Measurements from ENCODE around the gene USP40. TPM values are rescaled to one million over a fixed set of nuclear protein-coding genes. Genes with fewer than 3 reads are reported as not detected.

Gene USP40
- total and polyA plus RNA-seq, 2 experiments from 2014 or later, result 20.4 to 25.9 TPM

GRCh38 chr2:233451950-233452349 lies 114.6 kb downstream of the USP40 start:
- TF ChIP-seq, protein P1, sequence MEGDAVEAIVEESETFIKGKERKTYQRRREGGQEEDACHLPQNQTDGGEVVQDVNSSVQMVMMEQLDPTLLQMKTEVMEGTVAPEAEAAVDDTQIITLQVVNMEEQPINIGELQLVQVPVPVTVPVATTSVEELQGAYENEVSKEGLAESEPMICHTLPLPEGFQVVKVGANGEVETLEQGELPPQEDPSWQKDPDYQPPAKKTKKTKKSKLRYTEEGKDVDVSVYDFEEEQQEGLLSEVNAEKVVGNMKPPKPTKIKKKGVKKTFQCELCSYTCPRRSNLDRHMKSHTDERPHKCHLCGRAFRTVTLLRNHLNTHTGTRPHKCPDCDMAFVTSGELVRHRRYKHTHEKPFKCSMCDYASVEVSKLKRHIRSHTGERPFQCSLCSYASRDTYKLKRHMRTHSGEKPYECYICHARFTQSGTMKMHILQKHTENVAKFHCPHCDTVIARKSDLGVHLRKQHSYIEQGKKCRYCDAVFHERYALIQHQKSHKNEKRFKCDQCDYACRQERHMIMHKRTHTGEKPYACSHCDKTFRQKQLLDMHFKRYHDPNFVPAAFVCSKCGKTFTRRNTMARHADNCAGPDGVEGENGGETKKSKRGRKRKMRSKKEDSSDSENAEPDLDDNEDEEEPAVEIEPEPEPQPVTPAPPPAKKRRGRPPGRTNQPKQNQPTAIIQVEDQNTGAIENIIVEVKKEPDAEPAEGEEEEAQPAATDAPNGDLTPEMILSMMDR (IDR thresholded peaks at IDR 0.05; ENCODE audit: poor library complexity), result no peak
- no peak overlapping the region for H3K4me2 ChIP-seq

DNA sequence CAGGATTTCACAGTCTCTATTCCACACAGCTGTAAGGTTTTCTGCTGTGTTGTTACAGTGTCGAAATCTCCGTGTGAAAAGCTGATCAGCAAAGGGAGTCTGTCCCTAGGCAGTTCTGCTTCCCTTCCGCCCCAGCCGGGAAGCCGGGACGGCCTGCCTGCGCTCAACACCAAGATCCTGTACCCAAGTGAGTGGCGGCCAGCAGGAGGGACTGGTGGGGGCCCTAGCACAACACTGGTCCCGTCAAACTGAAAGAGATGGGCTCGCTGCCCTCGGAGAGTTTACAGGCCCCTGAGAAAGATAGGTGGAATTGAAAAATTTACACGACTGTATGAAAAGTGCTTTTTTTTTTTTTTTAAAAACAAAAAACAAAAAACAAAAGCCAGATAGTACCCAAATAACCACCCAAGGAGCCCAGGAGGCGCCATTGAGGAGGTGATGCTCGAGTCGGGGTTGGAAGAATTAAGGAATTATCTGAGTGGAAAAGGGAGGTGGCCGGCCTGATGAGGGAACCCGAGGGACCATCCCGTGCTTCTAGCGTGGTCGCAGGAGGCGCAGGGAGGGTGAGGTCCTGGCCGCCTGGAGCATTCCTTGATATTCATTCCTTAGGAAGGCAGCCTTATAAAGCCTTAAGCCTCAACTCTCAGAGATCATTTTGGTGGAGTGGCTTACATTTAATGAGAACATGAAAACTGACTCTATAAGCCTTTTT lies 115.6 kb downstream of the USP40 start:
- no peaks in the 10 kb centered on the region for H3K4me1 ChIP-seq (ENCODE audit: insufficient read depth)
- H3K36me3 ChIP-seq (replicated peaks; ENCODE audit: insufficient read depth, low read depth), result no peaks in the 10 kb centered on the region
- WGBS (ENCODE audit: low lambda C conversion rate, missing lambda C conversion rate), result 95% methylated on average over 22 of the region's 22 CpGs

More at GRCh38 chr2:233451950-233452349, 114.6 kb downstream of the USP40 start:
- Histone ChIP-seq H4K20me1 (ENCODE audit: insufficient read depth, poor library complexity, severe bottlenecking) (no peaks in the 10 kb centered on the region), H3K79me2 (no peaks in the 10 kb centered on the region), H3K36me3 (replicated peaks; ENCODE audit: insufficient read depth, low read depth) (no peaks in the 10 kb centered on the region), H3K4me3 (no peak overlapping the region), H2AFZ (no peak overlapping the region), H3K4me1 (ENCODE audit: insufficient read depth) (no peaks in the 10 kb centered on the region), H3K9me3 (ENCODE audit: low read depth) (no peaks in the 10 kb centered on the region), H3K9me2 (replicated peaks; ENCODE audit: insufficient read depth) (no peaks in the 10 kb centered on the region), H3K27ac (no peak overlapping the region), H3K27me3 (no peaks in the 10 kb centered on the region)
- WGBS (ENCODE audit: low lambda C conversion rate, missing lambda C conversion rate), result 73% methylated on average over 9 of the region's 9 CpGs
- DNase-seq (ENCODE audit: low spot score), result no peak

GRCh38 chr2:233449921-233450863 lies 116.4 kb downstream of the USP40 start:
- H3K4me1 ChIP-seq (ENCODE audit: insufficient read depth), result no peaks in the 10 kb centered on the region
- H3K4me3 ChIP-seq, result no peak overlapping the region
- no peak overlapping the region for H3K4me2 ChIP-seq
- H4K20me1 ChIP-seq (ENCODE audit: insufficient read depth, poor library complexity, severe bottlenecking), result no peaks in the 10 kb centered on the region
- H3K9me3 ChIP-seq (ENCODE audit: low read depth), result no peaks in the 10 kb centered on the region
- TF ChIP-seq EZH2 (IDR thresholded peaks at IDR 0.05; ENCODE audit: borderline replicate concordance) (no peak), EZH2phosphoT487 (IDR thresholded peaks at IDR 0.05; ENCODE audit: low read depth, severe bottlenecking, unreplicated experiment) (no peak)
- TF ChIP-seq, protein P1 (IDR thresholded peaks at IDR 0.05; ENCODE audit: poor library complexity), result no peak
- no peaks in the 10 kb centered on the region for H3K79me2 ChIP-seq
- H3K36me3 ChIP-seq (replicated peaks; ENCODE audit: insufficient read depth, low read depth), result no peaks in the 10 kb centered on the region
- H2AFZ ChIP-seq, result no peak overlapping the region
- no peak for DNase-seq (ENCODE audit: low spot score)
- H3K27ac ChIP-seq, result no peak overlapping the region
- H3K27me3 ChIP-seq, result no peaks in the 10 kb centered on the region
- H3K9me2 ChIP-seq (replicated peaks; ENCODE audit: insufficient read depth), result no peaks in the 10 kb centered on the region
- 97% methylated on average over 32 of the region's 33 CpGs for WGBS (ENCODE audit: low lambda C conversion rate, missing lambda C conversion rate)

More for the DNA sequence above, 115.6 kb downstream of the USP40 start:
- no peaks in the 10 kb centered on the region for H3K9me2 ChIP-seq (replicated peaks; ENCODE audit: insufficient read depth)
- H3K27ac ChIP-seq, result no peak overlapping the region
- TF ChIP-seq, protein P1 (IDR thresholded peaks at IDR 0.05; ENCODE audit: poor library complexity), result no peak
- no peak for TF ChIP-seq EZH2 (IDR thresholded peaks at IDR 0.05; ENCODE audit: borderline replicate concordance)
- TF ChIP-seq EZH2phosphoT487 (IDR thresholded peaks at IDR 0.05; ENCODE audit: low read depth, severe bottlenecking, unreplicated experiment), result no peak
- no peaks in the 10 kb centered on the region for H4K20me1 ChIP-seq (ENCODE audit: insufficient read depth, poor library complexity, severe bottlenecking)
- no peaks in the 10 kb centered on the region for H3K79me2 ChIP-seq
- no peak for DNase-seq (ENCODE audit: low spot score)
- H3K4me3 ChIP-seq, result no peak overlapping the region
- H2AFZ ChIP-seq, result no peak overlapping the region
- H3K27me3 ChIP-seq, result no peaks in the 10 kb centered on the region
- no peak overlapping the region for H3K4me2 ChIP-seq
- no peaks in the 10 kb centered on the region for H3K9me3 ChIP-seq (ENCODE audit: low read depth)
